GM21447 (cell line): ENCODE measurements around the gene SLC25A15.
"Not testable (repeated sequence)": the region's sequence is repeated elsewhere in the genome, so short reads cannot be mapped to it uniquely, and the experiment has no call there.

Source experiments
- ATAC-seq: cut with Tn5 transposase; IDR thresholded peaks from one replicate; pipeline ENCODE4 v1.9.1; 2021; ENCODE audit not compliant: unreplicated experiment

Gene SLC25A15

GRCh38 chr13:40780822-40781401 is 8.5 kb upstream of the SLC25A15 start:
- no peak for ATAC-seq

DNA sequence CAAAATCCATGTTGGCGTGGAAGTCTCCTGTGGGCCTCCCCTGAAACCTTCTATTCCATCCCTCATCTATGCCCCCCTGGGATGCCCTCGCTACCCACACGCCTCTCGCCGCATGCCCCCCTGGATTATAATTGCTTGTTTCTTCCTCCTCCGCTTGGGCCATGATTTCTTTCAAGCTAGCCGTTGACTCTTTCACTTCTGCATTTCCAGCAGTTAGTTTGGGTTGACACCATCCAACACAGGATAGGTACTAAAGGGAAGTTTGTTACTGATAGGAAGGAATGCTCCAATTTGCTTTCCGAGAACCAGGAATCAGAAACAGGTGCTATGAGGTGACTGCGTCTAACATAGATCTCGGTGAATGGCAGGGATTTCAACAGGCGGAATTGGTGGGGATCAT is 7.7 kb upstream of the SLC25A15 start:
- no peak for ATAC-seq

- not testable (repeated sequence) for ATAC-seq
Measured at GRCh38 chr13:40782971-40783370, 6.4 kb upstream of the SLC25A15 start.

DNA sequence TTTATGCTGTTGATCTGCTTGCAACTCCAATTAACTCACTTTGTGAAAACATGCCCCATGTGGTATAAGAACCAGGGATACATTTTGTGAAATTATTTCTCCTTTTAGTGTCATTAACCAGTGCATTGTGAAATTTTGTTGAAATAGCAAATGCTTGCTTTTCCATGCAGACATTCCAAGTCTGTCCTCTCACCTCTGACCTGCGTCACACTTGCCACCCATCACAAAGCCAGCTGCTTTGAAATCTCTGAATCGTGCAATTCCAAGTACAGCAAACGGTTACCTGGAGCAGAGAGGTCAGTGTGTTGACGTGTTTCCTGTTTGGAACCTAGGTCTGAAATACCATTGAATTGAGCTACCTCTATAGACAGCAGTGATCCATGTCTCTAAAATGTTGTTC is 4.9 kb upstream of the SLC25A15 start:
- no peak for ATAC-seq

DNA sequence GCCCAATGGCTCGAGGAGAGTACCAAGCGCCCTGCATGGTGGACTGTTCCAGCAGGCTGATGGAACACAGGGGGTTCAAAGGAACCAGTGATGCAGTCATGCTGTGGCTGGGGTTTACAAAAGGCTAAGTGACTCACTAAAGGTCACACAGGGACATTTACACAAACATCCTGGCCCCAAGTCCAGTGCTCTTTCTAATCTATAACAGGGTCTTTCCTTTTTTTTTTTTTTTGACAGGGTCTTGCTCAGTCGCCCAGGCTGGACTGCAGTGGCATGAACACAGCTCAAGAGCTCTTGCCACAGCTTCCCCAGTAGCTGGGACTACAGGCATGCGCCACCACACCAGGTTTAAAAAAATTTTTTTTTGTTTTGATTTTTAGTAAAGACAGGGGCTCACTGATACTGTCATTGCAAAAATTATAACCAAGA is 2.8 kb upstream of the SLC25A15 start:
- ATAC-seq: no peak

DNA sequence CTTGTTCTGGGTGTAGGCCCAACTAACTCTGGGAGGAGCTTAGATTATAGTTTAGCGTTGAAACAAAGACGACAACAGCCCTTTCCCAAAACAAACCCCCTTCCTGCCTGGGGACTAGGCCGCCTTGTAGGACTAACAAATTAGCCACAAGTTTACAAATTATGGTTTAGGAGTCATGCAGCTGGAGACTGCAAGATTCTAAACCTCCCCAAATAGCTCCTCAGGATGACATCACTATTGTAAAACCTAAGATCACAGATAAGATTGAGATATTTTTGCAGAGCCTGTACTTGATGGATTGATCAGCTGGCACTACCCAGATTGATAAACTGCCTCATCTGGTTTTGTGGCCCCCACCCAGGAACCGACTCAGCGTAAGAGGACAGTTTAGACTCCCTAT is 2.3 kb upstream of the SLC25A15 start:
- ATAC-seq: no peak

DNA sequence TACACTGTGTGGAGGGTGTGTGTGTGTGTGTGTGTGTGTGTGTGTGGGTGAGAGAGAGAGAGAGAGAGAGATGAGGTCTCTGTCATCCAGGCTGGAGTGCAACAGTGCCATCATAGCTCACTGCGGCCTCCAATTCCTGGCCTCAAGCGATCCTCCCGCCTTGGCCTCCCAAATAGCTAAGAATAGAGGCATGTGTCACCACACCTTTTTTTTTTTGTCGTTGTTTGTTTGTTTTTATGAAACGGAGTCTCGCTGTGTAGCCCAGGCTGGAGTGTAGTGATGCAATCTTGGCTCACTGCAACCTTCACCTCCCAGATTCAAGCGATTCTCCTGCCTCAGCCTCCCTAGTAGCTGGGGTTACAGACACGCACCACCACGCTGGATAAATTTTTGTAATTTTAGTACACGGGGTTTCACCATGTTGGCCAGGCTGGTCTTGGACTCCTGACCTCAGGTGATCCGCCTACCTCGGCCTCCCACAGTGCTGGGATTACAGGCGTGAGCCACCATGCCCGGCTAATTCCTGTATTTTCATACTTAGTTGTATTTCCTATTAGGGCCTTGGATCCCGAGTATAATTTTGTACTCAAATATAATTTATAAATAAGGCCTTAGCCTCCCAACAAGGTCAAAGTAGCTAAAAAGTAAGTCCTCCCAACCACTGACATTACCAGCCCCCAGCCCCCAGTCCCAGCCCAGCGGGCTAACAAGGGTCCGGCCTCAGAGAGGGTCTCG is 704 bp upstream of the SLC25A15 start:
- not testable (repeated sequence) for ATAC-seq

GRCh38 chr13:40790154-40790616 is 774 bp downstream of the SLC25A15 start:
- no peak for ATAC-seq

GRCh38 chr13:40792284-40793051 is 3.1 kb downstream of the SLC25A15 start:
- no peak for ATAC-seq

DNA sequence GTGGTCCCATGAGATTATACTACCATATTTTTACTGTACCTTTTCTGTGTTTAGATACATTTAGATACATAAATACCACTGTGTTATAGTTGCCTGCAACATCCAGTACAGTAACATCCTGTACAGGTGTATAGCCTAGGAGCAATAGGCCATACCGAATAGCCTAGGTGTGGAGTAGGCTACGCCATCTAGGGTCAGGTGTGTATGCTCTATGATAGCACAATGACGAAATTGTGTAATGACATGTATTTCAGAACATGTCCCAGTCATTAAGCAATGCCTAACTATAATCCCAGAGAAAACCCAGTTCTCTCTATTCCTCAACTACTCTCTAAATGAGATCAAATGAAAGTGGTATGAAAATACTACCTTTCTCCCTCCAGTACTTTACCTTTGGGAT is 3.9 kb downstream of the SLC25A15 start:
- no peak for ATAC-seq

DNA sequence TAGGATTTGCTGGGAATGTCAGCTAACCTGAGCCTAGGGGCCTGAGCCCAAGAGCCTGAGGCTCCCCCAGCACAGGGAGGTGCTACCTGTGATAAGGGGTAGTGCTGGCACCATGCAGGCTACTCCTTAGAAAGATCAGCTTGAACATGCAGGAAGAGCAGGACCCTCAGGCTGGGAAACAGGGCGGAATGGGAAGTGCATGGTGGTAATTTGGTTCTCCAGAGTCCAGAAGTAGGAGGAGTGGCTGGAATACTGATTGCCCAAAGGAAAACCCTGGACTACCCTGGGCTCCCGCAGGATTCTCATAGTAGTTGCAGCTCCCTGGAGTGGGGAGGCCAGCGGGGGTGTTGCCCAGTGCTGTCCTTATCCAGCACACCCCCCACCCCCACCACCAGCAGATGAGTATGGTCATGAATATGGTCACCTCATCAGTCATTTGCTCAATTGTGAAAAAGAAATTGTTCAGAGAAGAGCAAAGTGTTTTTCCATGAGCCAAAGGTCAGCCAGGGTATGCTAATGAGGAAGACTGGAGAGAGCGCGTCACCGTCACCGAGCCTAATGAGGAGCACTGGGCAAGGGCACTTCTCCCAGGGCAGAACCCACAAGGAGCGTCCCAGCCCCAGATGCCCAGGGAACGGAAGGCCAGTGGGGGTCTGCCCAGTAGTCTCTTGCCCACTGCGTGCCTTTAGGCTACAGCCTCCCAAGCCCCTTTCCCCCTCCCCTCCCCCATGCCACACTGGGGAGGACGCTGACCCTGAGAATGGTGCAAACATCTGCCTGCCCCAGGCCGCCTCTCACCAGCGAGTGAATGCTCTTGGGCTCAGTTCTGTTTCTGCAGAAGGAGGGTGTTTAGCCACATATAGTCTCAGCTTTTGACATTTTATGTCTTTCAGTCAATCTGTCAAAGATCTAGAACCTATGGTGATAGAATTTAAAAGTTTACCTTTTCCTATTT is 5.3 kb downstream of the SLC25A15 start:
- ATAC-seq: no peak

DNA sequence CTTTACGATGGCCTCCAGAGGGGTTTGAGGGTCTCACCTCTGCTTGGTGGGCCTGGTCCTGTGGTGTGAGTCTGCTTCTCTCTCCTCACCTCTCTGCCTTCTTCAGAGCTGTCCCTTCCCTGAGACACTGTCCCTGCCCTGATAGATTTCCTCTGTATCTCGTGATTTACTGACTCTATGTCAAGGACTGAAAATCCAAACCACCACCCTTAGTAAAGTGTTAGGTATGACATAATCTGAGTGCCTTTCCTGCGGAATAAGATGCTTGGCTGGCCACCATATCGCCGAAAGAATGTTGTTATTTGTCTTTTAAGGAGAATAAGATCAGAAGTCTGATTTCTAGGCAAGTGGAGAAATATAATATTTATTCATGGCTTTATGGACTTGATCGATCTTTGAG is 7.2 kb downstream of the SLC25A15 start:
- ATAC-seq: no peak

GRCh38 chr13:40798380-40798779 is 9.0 kb downstream of the SLC25A15 start:
- no peak for ATAC-seq

DNA sequence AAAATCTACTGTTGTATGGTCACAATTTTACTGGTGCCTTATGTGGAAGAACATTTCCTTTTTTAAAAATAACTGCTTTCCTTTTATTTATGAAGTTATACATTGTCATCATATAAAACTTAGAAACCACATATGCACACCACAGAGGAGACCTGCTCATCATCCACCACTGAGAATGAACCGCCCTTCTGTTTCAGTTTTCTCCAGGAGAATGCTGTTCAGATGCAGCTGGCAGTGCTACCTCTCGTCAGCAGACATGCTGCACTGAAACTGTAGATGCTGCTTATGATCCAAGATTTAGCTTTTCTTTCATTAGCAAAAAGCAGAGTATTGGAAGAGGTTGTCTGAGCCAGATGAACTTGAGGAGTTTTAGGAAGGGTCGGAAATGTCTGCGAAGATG is 10.1 kb downstream of the SLC25A15 start:
- no peak for ATAC-seq

- ATAC-seq: no peak
Measured at GRCh38 chr13:40800559-40800958, 11.1 kb downstream of the SLC25A15 start.

- ATAC-seq: no peak
Measured at GRCh38 chr13:40801255-40802217, 12.1 kb downstream of the SLC25A15 start.

- no peak for ATAC-seq
Measured at GRCh38 chr13:40803316-40803715, 13.9 kb downstream of the SLC25A15 start.

- ATAC-seq: no peak
Measured at GRCh38 chr13:40806241-40806640, 16.8 kb downstream of the SLC25A15 start.

DNA sequence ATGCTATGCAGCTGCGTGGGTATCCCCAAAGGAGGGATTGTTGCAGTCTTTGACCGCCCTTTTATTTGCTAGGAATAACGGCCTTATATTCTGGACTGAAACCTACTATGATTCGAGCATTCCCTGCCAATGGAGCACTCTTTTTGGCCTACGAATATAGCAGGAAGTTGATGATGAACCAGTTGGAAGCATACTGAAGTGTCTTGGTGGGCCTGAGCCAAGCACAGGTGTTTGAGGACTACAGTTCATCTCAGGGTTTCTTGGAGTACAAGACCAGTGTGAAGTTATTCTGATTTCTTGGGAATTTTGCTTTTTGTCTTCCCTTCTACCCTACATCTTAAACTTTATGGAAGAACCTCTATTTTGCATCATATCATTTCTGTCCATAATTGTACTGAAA is 20.1 kb downstream of the SLC25A15 start:
- ATAC-seq: no peak

- ATAC-seq: no peak
Measured at GRCh38 chr13:40812102-40812501, 22.7 kb downstream of the SLC25A15 start.
